ENCODE measurements around the gene ADRB2.

DNA sequence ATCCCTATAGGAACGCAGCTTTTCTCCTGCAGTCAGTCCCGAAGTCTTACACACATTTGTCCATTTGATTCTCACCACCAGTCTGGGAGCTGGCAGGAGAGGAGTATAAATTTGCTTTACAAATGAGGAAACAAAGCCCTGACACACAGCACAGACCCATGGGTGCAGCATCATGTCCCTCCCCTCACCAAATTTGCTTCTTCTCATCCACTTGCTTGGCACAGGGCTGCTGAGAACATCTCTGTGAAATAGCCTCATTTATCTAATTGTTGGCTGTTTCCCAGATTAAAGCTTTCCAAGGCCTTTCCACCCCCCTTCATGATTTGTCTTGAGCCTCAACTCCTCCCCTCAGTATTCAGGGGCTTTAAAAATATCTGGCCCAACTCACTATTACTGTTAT is 11.3 kb upstream of the ADRB2 start:
- no peak for TF ChIP-seq SIN3A (IDR thresholded peaks at IDR 0.05; ENCODE audit: low read depth)
- TF ChIP-seq, protein P1, sequence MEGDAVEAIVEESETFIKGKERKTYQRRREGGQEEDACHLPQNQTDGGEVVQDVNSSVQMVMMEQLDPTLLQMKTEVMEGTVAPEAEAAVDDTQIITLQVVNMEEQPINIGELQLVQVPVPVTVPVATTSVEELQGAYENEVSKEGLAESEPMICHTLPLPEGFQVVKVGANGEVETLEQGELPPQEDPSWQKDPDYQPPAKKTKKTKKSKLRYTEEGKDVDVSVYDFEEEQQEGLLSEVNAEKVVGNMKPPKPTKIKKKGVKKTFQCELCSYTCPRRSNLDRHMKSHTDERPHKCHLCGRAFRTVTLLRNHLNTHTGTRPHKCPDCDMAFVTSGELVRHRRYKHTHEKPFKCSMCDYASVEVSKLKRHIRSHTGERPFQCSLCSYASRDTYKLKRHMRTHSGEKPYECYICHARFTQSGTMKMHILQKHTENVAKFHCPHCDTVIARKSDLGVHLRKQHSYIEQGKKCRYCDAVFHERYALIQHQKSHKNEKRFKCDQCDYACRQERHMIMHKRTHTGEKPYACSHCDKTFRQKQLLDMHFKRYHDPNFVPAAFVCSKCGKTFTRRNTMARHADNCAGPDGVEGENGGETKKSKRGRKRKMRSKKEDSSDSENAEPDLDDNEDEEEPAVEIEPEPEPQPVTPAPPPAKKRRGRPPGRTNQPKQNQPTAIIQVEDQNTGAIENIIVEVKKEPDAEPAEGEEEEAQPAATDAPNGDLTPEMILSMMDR (IDR thresholded peaks at IDR 0.05 in 2 of 3, conservative IDR thresholded peaks at IDR 0.05 in 1 of 3; ENCODE audit: borderline replicate concordance in 1 of 3, insufficient read depth in 1 of 3, low read depth in 2 of 3, low read length in 2 of 3) = no peak
- TF ChIP-seq TCF7L2 (IDR thresholded peaks at IDR 0.05; ENCODE audit: borderline replicate concordance, extremely low read depth, insufficient read depth, insufficient read length) = no peak
- no peak for TF ChIP-seq POLR2A (IDR thresholded peaks at IDR 0.05; ENCODE audit: borderline replicate concordance, extremely low read depth, insufficient read depth, insufficient read length)
- no peak for TF ChIP-seq RAD21 (IDR thresholded peaks at IDR 0.05; ENCODE audit: low read depth)
- TF ChIP-seq ZFX (IDR thresholded peaks at IDR 0.05) = no peak
- TF ChIP-seq CEBPB (IDR thresholded peaks at IDR 0.05; ENCODE audit: low read depth) = no peak
- TF ChIP-seq ZNF274 (IDR thresholded peaks at IDR 0.05; ENCODE audit: low read depth, low read length) = no peak
- TF ChIP-seq YY1 (IDR thresholded peaks at IDR 0.05; ENCODE audit: extremely low read depth, insufficient replicate concordance, low read depth, low read length) = no peak
- no peak for TF ChIP-seq POLR2AphosphoS5 (IDR thresholded peaks at IDR 0.05; ENCODE audit: low read depth, low read length)
- no peak for TF ChIP-seq EZH2 (IDR thresholded peaks at IDR 0.05)

All from HCT116 (cell line).